ENCODE data around the gene SLC15A4.

The SLC15A4 gene

GRCh38 chr12:128745772-128746689 lies 77.7 kb downstream of the SLC15A4 start:
- DNase-seq = no peak

DNA sequence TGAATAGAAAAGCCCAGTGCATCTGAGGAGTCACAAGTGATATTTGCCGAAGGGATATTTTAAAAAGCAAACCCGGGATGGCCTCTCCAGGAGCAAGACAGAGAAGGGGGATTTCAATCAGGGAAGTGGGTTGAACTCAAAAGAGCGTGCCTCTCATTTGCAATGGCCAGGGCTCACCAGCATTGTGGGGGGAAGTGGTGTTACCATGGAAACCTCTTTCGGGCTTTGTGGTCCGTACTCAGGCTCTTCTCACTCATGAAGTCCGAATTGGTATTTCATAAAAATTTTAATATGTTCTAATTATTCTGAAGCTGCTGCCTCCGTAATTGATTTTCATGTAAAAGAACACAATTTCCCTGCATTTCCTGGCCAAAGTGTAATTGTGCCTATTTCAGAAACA lies 79.8 kb downstream of the SLC15A4 start:
- no peak for DNase-seq

Data from activated CD4-positive, alpha-beta T cell treated with anti-CD3 and anti-CD28 coated beads, Interleukin-2, amount 50 U/mL, for 48 hours (primary cell).